Activated naive CD4-positive, alpha-beta T cell treated with anti-CD3 and anti-CD28 coated beads, Interleukin-2, amount 50 U/mL, for 72 hours (primary cell): ENCODE measurements around the gene DUOX1. TPM values are rescaled to one million over a fixed set of nuclear protein-coding genes. Genes with fewer than 3 reads are reported as not detected.

Experiments used
- ATAC-seq, 2 donors: fragments of 150-1000 bp; cut with Tn5 transposase; 2 replicates each; pipeline ENCODE4 v1.10.0; 2021; ENCODE audit warnings: mild to moderate bottlenecking in 2 of 2, moderate library complexity in 2 of 2
- DNase-seq, 2 donors: peaks; one replicate each; pipeline ENCODE4 v3.0.0; 2021 to 2022; ENCODE audit warnings: low spot score in 2 of 2
- H3K27ac Mint-ChIP-seq, 2 donors: one replicate each; pipeline ENCODE4 v1.8.0; 2022; ENCODE audit warnings: mild to moderate bottlenecking in 2 of 2, mixed read lengths in 2 of 2
- H3K36me3 Mint-ChIP-seq, 2 donors: one replicate each; pipeline ENCODE4 v1.8.0; 2022; ENCODE audit warnings: mixed read lengths in 2 of 2
- H3K9me3 Mint-ChIP-seq, 2 donors: one replicate each; pipeline ENCODE4 v1.8.0; 2022; ENCODE audit warnings: mixed read lengths in 2 of 2
- total RNA-seq, 2 donors: library from RNA; stranded (reverse); gene quantifications; one replicate each; pipeline ENCODE4 v1.2.3, GENCODE V29; 2022

Gene DUOX1
- total RNA-seq, 2 donors from 2014 or later: 0.05 to 0.18 TPM

DNA sequence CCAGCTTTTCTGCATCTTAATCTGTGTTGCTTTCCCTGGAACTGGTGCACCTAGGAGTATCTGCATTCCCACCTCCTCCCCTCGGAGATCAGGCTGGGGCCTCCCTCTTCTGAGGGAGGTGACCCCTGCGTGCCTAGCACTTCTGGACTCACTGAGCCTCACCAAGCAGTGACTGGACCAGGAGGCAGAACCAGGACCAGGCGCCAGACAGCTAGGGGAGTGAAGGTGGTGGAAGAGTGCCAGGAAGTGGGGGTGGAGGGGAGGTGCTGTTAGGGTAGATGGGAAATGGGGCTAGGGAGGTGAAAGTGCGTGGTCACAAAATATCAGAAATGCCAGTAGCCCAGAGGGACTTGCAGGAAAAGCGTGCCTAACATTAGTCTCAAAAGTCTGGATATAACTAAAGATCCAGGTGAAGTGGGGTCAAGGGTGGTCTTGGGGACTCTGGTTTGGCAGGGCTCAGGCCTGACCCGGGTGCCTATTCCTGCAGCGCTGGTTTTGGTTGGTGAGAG lies 14.4 kb upstream of the DUOX1 start:
- ATAC-seq (no peak), DNase-seq (no peak)
- no peaks in the 10 kb centered on the region for H3K9me3 Mint-ChIP-seq
- H3K36me3 Mint-ChIP-seq: peaks cover 0 to 5% of the 10 kb centered on the region in 2 donors
- H3K27ac Mint-ChIP-seq: no peak overlapping the region

DNA sequence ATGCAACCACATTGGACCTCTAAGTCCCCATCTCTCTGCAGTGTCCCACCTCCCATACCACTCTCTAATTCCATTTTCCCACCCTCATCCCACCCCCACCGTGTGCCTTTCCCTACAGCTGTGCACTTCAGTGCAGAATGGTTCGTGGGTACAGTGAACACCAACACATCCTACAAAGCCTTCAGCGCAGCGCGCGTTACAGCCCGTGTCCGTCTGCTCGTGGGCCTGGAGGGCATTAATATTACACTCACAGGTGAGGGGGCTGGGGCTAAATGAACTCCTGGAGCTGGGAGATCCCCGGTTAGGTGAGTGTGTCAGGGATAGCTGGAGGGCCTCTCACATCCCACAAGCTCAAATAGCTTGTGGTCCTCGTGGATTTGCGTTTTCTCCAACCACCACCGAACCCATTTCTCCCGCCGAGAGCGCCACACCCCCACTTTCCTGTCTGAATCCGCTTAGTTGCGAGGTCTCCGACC lies 13.8 kb upstream of the DUOX1 start:
- Mint-ChIP-seq H3K27ac (no peak overlapping the region), H3K9me3 (no peaks in the 10 kb centered on the region), H3K36me3 (peaks cover 0 to 5% of the 10 kb centered on the region in 2 donors)
- ATAC-seq: no peak
- DNase-seq: no peak

DNA sequence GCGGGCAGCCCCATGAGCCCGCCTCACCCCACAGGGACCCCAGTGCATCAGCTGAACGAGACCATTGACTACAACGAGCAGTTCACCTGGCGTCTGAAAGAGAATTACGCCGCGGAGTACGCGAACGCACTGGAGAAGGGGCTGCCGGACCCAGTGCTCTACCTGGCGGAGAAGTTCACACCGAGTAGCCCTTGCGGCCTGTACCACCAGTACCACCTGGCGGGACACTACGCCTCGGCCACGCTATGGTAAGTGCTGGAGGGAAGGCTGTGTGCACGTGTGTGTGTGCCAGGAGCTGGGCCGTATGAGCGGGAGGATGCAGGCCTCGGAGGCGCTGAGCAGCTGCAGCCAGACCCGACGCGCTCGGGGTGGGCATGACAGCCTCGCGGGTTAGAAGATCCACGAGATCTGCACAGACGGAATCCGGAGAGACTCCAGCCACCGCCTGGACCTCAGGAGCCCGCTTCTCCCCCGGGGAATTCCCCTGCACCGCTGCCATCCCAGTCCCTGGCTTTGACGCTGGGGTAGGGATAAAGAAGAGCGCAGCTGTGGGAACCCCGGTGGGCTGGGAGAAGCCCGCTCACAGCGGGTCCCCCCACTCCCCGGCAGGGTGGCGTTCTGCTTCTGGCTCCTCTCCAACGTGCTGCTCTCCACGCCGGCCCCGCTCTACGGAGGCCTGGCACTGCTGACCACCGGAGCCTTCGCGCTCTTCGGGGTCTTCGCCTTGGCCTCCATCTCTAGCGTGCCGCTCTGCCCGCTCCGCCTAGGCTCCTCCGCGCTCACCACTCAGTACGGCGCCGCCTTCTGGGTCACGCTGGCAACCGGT lies 13.1 kb upstream of the DUOX1 start:
- ATAC-seq (no peak), DNase-seq (peak in 1 of 2 donors; percentile 25)
- H3K36me3 Mint-ChIP-seq: peaks cover 0 to 5% of the 10 kb centered on the region in 2 donors

DNA sequence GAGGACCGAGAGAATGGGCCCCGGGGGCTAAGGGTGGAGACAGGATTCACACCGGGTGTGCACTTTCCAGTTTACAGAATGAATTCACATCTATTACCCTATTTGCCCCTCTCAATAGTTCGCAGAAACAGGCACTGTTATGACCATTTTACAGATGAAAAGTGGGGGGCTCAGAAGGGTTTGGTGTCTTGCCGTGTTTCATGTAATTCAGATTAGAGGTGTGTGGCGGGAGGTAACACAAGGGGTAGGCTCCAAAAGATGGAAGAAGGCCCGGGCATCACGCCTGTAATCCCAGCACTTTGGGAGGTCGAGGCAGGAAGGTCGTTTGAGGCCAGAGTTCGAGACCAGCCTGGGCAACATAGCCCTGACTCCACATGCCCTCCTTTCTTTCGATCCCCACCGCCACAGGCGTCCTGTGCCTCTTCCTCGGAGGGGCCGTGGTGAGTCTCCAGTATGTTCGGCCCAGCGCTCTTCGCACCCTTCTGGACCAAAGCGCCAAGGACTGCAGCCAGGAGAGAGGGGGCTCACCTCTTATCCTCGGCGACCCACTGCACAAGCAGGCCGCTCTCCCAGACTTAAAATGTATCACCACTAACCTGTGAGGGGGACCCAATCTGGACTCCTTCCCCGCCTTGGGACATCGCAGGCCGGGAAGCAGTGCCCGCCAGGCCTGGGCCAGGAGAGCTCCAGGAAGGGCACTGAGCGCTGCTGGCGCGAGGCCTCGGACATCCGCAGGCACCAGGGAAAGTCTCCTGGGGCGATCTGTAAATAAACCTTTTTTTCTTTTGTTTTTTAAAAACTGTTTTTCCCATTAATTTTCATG lies 12.3 kb upstream of the DUOX1 start:
- ATAC-seq (peak; percentile 23 to 36), DNase-seq (no peak)
- Mint-ChIP-seq H3K9me3 (no peaks in the 10 kb centered on the region), H3K36me3 (peaks cover 0 to 5% of the 10 kb centered on the region in 2 donors), H3K27ac (peak overlapping the region in 1 of 2 donors; percentile 58)

More for the DNA sequence above, 13.1 kb upstream of the DUOX1 start:
- Mint-ChIP-seq H3K27ac (no peak overlapping the region), H3K9me3 (no peaks in the 10 kb centered on the region)

DNA sequence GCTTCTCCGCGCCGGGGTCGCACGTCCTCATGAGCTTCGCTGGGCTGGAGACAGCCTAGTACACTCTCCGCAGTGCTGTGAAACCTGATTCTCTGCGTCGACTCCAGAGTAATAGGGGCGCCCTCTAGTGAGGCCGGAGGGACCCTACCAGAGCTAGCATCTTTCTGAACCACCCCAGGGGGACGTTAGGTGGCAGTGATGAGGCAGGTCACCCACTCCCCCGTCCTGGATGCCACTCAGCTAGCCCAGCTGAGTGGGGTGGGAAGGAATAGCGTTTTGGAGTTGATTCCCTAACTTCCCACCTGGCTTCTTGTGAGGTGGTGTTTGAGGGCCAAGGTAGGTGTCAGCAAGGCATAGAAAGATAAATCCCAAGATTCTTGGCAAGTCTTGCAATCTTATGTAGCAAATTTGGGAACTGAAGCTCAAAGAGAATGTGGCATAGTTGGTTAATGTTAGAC lies 11.6 kb upstream of the DUOX1 start:
- DNase-seq (peak; percentile 73 to 88), ATAC-seq (peak; percentile 96 to 98)
- peak overlapping the region in 1 of 2 donors; percentile 58 for H3K27ac Mint-ChIP-seq
- peaks cover 0 to 5% of the 10 kb centered on the region in 2 donors for H3K36me3 Mint-ChIP-seq
- no peaks in the 10 kb centered on the region for H3K9me3 Mint-ChIP-seq

DNA sequence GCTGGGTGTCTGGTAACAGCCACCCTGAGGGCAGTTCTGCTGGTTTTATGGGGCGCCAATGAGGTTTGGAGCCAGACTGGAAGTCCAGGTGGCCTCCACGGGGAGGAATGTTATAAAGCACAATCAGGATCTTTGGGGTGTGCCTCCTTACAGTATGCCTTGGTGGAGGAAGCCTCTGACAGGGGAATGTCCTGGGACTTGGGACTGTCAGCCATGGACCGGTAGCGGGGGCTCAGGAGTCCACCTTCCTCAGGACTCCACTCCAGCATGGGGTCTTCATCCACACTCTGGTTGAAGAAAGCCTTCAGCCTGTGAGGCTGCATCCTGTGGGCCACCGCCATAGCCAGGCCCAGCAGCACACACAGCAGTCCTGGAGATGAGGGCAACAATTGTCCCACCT lies 10.8 kb upstream of the DUOX1 start:
- no peak for DNase-seq
- H3K36me3 Mint-ChIP-seq: peaks cover 0 to 2% of the 10 kb centered on the region in 2 donors
- no peak for ATAC-seq
- H3K27ac Mint-ChIP-seq: no peak overlapping the region
- no peaks in the 10 kb centered on the region for H3K9me3 Mint-ChIP-seq

DNA sequence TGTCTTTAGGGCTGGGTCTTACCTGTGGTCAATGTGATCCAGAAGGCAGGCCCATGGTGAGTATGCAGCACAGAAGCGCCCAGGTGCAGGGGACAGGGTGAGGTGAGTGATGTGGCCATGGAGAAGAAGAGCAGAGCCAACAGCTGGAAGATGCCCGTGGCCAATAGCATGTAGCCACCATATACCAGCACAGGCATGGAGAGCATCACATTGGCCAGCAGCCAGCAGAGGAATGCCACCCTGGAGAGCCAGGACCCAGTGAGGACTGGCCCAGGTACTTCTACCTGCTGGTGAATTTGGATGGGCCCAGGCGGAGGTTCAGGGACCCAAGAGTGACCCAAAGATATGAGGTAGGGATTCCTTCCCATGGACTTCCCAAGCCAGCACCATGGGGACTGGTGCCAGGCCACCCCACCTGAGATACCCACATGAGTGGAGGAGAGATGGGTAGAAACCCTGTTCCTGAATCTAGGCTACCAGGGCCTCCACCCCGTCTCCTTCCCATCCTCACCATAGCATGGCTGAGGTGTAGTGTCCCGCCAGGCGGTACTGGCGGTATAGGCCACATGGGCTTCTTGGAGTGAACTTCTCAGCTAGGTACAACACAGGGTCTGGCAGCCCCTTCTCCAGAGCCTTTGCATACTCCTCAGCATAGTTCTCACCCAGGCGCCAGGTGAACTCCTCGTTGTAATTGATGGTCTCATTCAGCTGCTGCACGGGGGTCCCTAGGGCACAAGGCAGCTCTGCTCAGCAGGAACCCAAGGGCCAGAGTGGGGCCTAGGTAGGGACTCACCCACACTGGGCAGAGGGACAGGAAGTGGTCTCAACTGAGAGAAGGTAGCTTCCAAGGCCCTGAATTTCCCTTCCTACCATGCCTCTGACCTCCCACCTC lies 9.5 kb upstream of the DUOX1 start:
- ATAC-seq (no peak), DNase-seq (no peak)
- no peaks in the 10 kb centered on the region for H3K36me3 Mint-ChIP-seq
- H3K9me3 Mint-ChIP-seq: no peaks in the 10 kb centered on the region
- H3K27ac Mint-ChIP-seq: no peak overlapping the region

DNA sequence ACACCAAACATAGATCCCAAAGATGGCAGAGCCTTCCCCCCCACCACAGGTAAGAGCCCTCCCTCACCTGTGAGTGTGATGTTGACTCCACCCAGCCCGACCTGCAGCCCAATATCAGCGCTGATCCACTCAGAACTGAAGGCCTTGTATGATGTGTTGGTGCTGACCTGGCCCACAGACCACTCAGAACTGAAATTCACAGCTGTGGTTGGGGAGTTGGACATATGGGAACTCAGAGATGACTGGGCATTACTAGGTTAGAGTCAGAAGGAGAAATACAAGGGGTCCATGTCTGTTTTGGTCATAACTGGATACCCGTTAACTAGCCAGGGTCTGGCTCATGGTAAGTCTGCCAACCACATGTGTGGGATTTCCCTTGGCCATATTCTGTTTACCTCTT lies 8.8 kb upstream of the DUOX1 start:
- Mint-ChIP-seq H3K27ac (no peak overlapping the region), H3K9me3 (no peaks in the 10 kb centered on the region), H3K36me3 (no peaks in the 10 kb centered on the region)

DNA sequence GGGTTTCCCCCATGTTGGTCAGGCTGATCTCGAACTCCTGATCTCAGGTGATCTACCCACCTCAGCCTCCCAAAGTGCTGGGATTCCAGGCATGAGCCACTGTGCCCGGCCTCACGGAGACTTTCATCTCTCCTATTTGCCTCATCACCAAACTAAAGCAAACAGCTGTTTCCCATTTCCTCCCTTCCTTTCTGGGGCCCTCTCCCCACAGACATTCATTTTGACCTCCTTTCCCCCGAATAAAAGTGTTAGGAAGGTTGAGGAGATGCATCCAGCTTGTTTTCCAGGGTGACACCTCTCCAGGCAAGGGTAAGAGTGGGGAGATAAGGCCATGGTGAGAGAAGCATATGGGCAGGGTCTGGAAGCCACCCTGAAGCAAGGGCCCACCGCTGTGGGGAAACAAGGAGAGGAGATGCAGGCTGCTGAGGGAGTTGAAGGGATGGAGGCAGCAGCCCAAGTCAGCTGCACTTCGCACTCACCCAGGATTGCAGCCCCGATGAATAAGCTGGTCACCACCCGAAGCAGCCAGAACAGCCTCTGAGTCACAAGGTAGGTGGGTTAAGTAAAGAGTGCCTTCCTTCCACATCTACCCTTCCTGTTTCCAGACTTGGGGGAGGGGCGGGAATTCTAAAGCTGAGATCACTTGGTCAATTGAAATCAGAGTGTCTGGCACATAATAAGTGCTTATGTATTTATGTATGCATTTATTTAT lies 7.9 kb upstream of the DUOX1 start:
- no peaks in the 10 kb centered on the region for H3K9me3 Mint-ChIP-seq
- no peak for ATAC-seq
- no peak for DNase-seq
- H3K27ac Mint-ChIP-seq: no peak overlapping the region
- H3K36me3 Mint-ChIP-seq: no peaks in the 10 kb centered on the region

More for the DNA sequence above, 8.8 kb upstream of the DUOX1 start:
- ATAC-seq: no peak
- no peak for DNase-seq

DNA sequence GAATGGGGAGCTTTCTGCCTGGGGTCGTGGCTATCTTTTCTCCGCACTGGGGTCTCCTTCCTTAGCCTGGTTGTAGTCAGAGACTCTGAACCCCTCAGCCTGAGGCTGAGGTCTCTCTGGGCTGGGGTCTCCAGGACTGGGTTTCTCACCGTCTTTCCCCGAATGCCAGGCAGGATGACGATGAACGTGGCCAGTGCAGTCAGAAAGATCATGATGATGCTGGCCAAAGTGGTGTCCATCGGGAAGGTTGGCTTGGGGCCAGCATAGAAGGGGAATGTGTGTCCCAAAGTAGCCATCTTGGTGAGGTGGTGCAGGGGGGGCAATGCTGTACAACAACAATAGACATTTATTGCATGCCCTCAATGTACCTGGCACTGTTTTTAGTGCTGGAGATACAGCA lies 7.1 kb upstream of the DUOX1 start:
- no peaks in the 10 kb centered on the region for H3K9me3 Mint-ChIP-seq
- H3K27ac Mint-ChIP-seq: no peak overlapping the region
- DNase-seq: no peak
- ATAC-seq: no peak
- no peaks in the 10 kb centered on the region for H3K36me3 Mint-ChIP-seq

DNA sequence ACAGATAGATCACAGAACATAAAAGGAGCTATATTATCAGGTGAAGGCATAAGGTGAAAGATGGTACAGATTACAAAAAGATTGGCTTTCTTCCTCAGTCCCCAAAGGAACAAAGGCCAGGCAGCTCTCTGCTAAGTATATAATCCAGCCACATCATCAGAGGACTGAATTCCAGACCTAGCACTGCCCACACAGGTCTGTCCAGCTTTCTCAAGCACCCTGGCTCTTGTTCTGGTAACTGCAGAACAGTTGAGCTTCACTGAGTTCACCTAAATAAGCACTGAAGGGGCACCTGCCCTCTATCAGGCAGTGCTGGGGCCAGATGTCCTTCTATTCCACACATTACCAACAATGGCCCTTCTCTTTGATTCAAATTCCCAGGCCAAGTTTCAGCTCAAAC lies 6.4 kb upstream of the DUOX1 start:
- Mint-ChIP-seq H3K36me3 (no peaks in the 10 kb centered on the region), H3K9me3 (no peaks in the 10 kb centered on the region), H3K27ac (no peak overlapping the region)
- no peak for DNase-seq
- no peak for ATAC-seq

DNA sequence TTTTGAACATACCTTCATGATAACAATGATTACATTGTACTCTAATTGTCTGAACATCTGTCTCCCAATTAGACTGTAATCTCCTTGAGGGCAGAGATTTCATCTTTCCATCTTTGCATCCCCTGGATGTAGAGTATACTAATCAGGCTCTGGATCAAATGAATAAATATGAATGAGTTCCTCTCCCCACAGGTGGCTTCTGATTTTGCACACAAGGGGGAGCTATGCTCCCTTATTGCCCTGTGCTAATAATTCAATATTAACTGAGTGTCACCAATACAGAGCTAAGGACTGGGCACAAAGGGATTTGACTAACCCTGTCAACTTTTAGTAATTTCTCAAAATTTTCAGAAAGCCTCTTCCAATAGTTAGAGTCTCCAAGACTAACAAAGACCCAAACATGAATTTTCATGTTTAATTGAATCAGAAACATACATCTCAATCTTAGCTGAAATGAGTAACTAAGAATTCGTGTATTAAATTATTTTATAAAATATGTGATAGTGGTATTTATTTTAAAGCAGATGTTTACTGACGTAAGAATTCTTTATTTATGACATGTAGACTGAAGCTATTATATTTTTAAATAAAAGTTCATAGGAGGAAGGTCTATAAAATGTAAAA lies 3.1 kb upstream of the DUOX1 start:
- Mint-ChIP-seq H3K9me3 (no peaks in the 10 kb centered on the region), H3K27ac (no peak overlapping the region), H3K36me3 (peaks cover 0 to 6% of the 10 kb centered on the region in 2 donors)
- ATAC-seq: peak in 1 of 2 donors; percentile 47
- peak in 1 of 2 donors; percentile 24 for DNase-seq

DNA sequence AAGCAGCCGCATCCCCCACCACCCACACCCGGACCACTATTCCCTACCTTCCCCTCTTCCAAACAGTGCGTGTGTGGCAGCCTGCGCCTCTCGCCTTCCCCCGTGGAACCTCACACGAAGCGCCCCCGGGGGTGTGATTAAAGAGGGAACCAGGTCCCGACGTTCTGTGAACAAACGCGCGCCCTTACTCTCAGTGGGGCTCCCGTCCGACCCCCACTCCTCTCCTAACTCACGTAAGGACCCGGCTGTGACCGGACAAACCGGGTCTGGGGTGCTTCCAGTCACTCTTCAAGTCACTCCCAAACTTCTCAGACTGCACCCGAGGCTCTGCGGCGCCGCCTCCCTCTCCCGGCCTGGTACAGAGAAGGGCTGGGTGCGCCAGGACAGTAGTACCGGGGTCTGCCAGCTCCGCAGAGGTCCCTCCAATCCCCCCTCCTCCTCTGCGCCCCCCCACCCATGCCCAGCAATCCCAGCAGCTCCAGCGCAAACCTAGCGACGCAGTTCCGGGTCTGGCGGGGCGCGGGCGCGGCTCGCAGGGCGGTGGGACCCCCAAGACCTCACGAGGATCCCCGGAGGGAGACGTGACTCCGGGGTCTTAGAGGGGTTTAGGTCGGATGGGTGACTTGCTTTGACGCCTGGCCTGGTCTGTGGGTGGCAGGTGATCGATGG lies 689 bp upstream of the DUOX1 start:
- Mint-ChIP-seq H3K9me3 (no peaks in the 10 kb centered on the region), H3K36me3 (peaks cover 0 to 6% of the 10 kb centered on the region in 2 donors), H3K27ac (no peak overlapping the region)
- DNase-seq (no peak), ATAC-seq (no peak)

DNA sequence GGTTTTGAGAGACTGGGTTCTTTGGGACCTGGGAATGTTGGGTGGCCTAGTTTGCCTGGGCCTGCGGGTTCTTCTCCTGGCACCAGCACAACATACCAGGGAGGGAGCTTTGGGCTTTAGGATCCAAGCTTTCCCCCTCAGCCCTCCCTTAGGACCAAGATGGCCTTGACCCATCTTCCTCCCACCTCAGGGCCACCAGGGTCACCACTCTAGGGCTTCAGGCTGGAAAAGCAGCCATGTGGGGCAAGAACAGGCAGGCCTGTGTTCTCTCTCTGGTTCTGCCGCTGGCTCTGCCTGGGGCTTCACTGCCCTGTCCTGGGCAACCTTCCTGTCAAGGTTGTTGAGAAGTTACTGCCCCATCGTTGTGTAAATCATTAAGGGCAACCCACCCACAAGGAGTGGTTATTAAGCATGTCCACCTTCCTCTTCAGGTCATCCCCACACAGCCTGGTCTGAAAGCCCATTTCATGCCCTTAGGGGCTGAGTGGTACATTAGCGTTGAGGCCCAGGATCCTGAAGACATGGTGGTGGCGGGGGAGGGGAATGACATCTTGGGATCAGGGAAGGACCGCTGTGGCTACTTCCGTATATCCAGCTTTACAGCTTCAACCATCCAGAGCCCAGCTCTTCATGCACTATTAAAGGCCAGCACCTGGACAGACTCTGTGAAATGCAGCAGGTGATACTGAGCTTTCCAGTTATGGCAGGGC lies 652 bp downstream of the DUOX1 start:
- H3K27ac Mint-ChIP-seq: no peak overlapping the region
- no peak for ATAC-seq
- no peak for DNase-seq
- no peaks in the 10 kb centered on the region for H3K9me3 Mint-ChIP-seq
- peaks cover 5 to 6% of the 10 kb centered on the region in 2 donors for H3K36me3 Mint-ChIP-seq
